H1 (cell line): ENCODE results near the gene NOC3L. TPM values are rescaled to one million over a fixed set of nuclear protein-coding genes. Genes with fewer than 3 reads are reported as not detected.

Experiments used
- CTCF ChIA-PET: fragments of 300-600 bp; sonication (Branson Sonifier 250); formaldehyde crosslinking; loops from one replicate; lab custom pipeline; 2021; ENCODE audit not compliant: partially characterized antibody; lab: Charles Lee
- POLR2A ChIA-PET: fragments of 300-600 bp; sonication (Branson Sonifier 250); formaldehyde crosslinking; loops from one replicate; lab custom pipeline; 2021; ENCODE audit warnings: inconsistent platforms; ENCODE audit not compliant: partially characterized antibody; lab: Charles Lee
- DNase-seq, 2 experiments: peaks; one replicate each; pipeline versions ENCODE4 v3.0.0 to v3.0.0-alpha.2; 2010 to 2022; ENCODE audit warnings: low spot score in 2 of 2, low read depth in 1 of 2, mixed read lengths in 1 of 2
- FAIRE-seq: peaks from 2 replicates; lab custom pipeline; 2011; peaks lifted over from hg19 to GRCh38; lab: Jason Lieb, UNC
- H2AFZ ChIP-seq: 2 replicates; pipeline ENCODE4 v1.8.1; 2012; ENCODE audit warnings: low read length, inconsistent platforms
- H2AK5ac ChIP-seq: 2 replicates; pipeline ENCODE4 v1.6.1; 2013; ENCODE audit warnings: low read depth, low read length
- H2BK120ac ChIP-seq: replicated peaks from 2 replicates; pipeline ENCODE3; 2013; ENCODE audit warnings: low read depth, low read length, inconsistent platforms
- H2BK12ac ChIP-seq: 2 replicates; pipeline ENCODE4 v1.6.1; 2013; ENCODE audit warnings: low read depth, low read length
- H2BK15ac ChIP-seq: 2 replicates; pipeline ENCODE4 v1.6.1; 2013; ENCODE audit warnings: low read length
- H2BK20ac ChIP-seq: 2 replicates; pipeline ENCODE4 v1.6.1; 2013; ENCODE audit warnings: low read length
- H2BK5ac ChIP-seq: 2 replicates; pipeline ENCODE4 v1.6.1; 2013; ENCODE audit warnings: low read depth, low read length
- H3K14ac ChIP-seq: 2 replicates; pipeline ENCODE4 v1.6.1; 2013; ENCODE audit warnings: inconsistent platforms; ENCODE audit not compliant: insufficient read length
- H3K18ac ChIP-seq: 2 replicates; pipeline ENCODE4 v1.6.1; 2013; ENCODE audit warnings: low read length; ENCODE audit errors: extremely low read depth
- H3K23ac ChIP-seq: 2 replicates; pipeline ENCODE4 v1.6.1; 2013; ENCODE audit warnings: inconsistent platforms; ENCODE audit not compliant: insufficient read length
- H3K23me2 ChIP-seq: 2 replicates; pipeline ENCODE4 v1.6.1; 2013; ENCODE audit warnings: low read depth, low read length
- H3K27ac ChIP-seq: 2 replicates; pipeline ENCODE4 v1.6.1; 2011; ENCODE audit warnings: low read depth, low read length, inconsistent platforms
- H3K27me3 ChIP-seq, 4 experiments: replicated peaks in 1 of 4; 1 replicate in 1 of 4; 2 replicates in 3 of 4; pipeline versions ENCODE4 v1.6.1 to v1.8.1; 2011 to 2013; ENCODE audit warnings: low read length in 3 of 4, mild to moderate bottlenecking in 3 of 4, inconsistent platforms in 2 of 4, mixed read lengths in 2 of 4, moderate library complexity in 1 of 4; ENCODE audit not compliant: control insufficient read depth in 3 of 4, insufficient read depth in 3 of 4; ENCODE audit errors: extremely low read depth in 1 of 4
- H3K36me3 ChIP-seq, 4 experiments: 2 replicates each; pipeline versions ENCODE4 v1.6.1 to v1.8.1; 2011 to 2013; ENCODE audit warnings: mild to moderate bottlenecking in 4 of 4, low read length in 3 of 4, moderate library complexity in 2 of 4, control low read depth in 1 of 4, inconsistent platforms in 1 of 4; ENCODE audit not compliant: insufficient read depth in 4 of 4, control insufficient read depth in 2 of 4
- H3K4ac ChIP-seq: replicated peaks from 2 replicates; pipeline ENCODE3; 2013; ENCODE audit warnings: low read length, low read depth, mixed read lengths, inconsistent platforms; ENCODE audit not compliant: insufficient read length
- H3K4me1 ChIP-seq, 4 experiments: replicated peaks in 1 of 4; 1 replicate in 1 of 4; 2 replicates in 3 of 4; pipeline versions ENCODE4 v1.6.1 to v1.8.1; 2011 to 2013; ENCODE audit warnings: low read length in 3 of 4, inconsistent platforms in 2 of 4, mixed read lengths in 1 of 4; ENCODE audit not compliant: insufficient read depth in 4 of 4, control insufficient read depth in 3 of 4
- H3K4me2 ChIP-seq, 2 experiments: 2 replicates each; pipeline versions ENCODE4 v1.6.1 to v1.8.1; 2011 to 2013; ENCODE audit warnings: low read depth in 2 of 2, low read length in 2 of 2, control low read depth in 1 of 2, inconsistent platforms in 1 of 2, mild to moderate bottlenecking in 1 of 2; ENCODE audit not compliant: insufficient read depth in 1 of 2
- H3K4me3 ChIP-seq, 4 experiments: fragments of 200-600, 300-600 bp in 1 of 4; sonication (generic), shearing (Covaris generic), sonication (Bioruptor Twin) in 1 of 4; 2 replicates each; pipeline versions ENCODE4 v1.5.1 to v1.8.1; 2011 to 2016; ENCODE audit warnings: low read length in 4 of 4, low read depth in 3 of 4, control low read depth in 2 of 4, inconsistent platforms in 2 of 4, mild to moderate bottlenecking in 2 of 4, mixed read lengths in 1 of 4, moderate library complexity in 1 of 4; ENCODE audit not compliant: insufficient read depth in 2 of 4; ENCODE audit errors: extremely low read depth in 1 of 4
- H3K56ac ChIP-seq: replicated peaks from 2 replicates; pipeline ENCODE3; 2013; ENCODE audit warnings: low read depth, mild to moderate bottlenecking, mixed read lengths, low read length, inconsistent platforms; ENCODE audit not compliant: insufficient read length
- H3K79me1 ChIP-seq: 2 replicates; pipeline ENCODE4 v1.6.1; 2013; ENCODE audit warnings: low read depth, low read length, control low read depth
- H3K79me2 ChIP-seq, 2 experiments: 2 replicates each; pipeline versions ENCODE4 v1.6.1 to v1.8.1; 2012 to 2013; ENCODE audit warnings: low read length in 2 of 2, mild to moderate bottlenecking in 2 of 2, inconsistent platforms in 1 of 2; ENCODE audit not compliant: insufficient read depth in 2 of 2, control insufficient read depth in 1 of 2
- H3K9ac ChIP-seq, 4 experiments: replicated peaks in 1 of 4; 1 replicate in 1 of 4; 2 replicates in 3 of 4; pipeline versions ENCODE4 v1.6.1 to v1.8.1; 2011 to 2013; ENCODE audit warnings: low read depth in 3 of 4, low read length in 3 of 4, control low read depth in 2 of 4, mild to moderate bottlenecking in 2 of 4, moderate library complexity in 2 of 4, inconsistent platforms in 1 of 4; ENCODE audit errors: extremely low read depth in 1 of 4
- H3K9me3 ChIP-seq, 2 experiments: 2 replicates each; pipeline versions ENCODE4 v1.6.1 to v1.8.1; 2012 to 2013; ENCODE audit warnings: mild to moderate bottlenecking in 2 of 2, moderate library complexity in 2 of 2, control low read depth in 1 of 2, inconsistent platforms in 1 of 2, low read depth in 1 of 2, low read length in 1 of 2, mixed read lengths in 1 of 2; ENCODE audit not compliant: insufficient read depth in 2 of 2
- H4K20me1 ChIP-seq, 2 experiments: replicated peaks in 1 of 2; 2 replicates each; pipeline versions ENCODE3 to v1.8.1; 2011 to 2013; ENCODE audit warnings: inconsistent platforms in 2 of 2, low read length in 2 of 2, mild to moderate bottlenecking in 1 of 2; ENCODE audit not compliant: insufficient read depth in 2 of 2, control insufficient read depth in 1 of 2
- H4K5ac ChIP-seq: 2 replicates; pipeline ENCODE4 v1.6.1; 2013; ENCODE audit warnings: low read length, low read depth, mixed read lengths, inconsistent platforms; ENCODE audit not compliant: insufficient read length
- H4K8ac ChIP-seq: 2 replicates; pipeline ENCODE4 v1.8.0; 2013; ENCODE audit warnings: mild to moderate bottlenecking, moderate library complexity, low read length, inconsistent platforms; ENCODE audit not compliant: insufficient read depth; ENCODE audit errors: extremely low read depth
- H4K91ac ChIP-seq: replicated peaks from 2 replicates; pipeline ENCODE3; 2013; ENCODE audit warnings: low read length, mixed read lengths, inconsistent platforms; ENCODE audit not compliant: insufficient read length
- BCL11A ChIP-seq, 2 experiments: IDR thresholded peaks; one replicate each; pipeline ENCODE4 v1.6.1; 2011; ENCODE audit warnings: low read depth in 2 of 2, low read length in 2 of 2, mild to moderate bottlenecking in 2 of 2
- BRCA1 ChIP-seq: IDR thresholded peaks from 2 replicates; pipeline ENCODE4 v1.6.1; 2012; ENCODE audit warnings: low read depth, low read length, improper control_type of control experiment
- JUN ChIP-seq: IDR thresholded peaks from 2 replicates; pipeline ENCODE4 v1.6.1; 2011; ENCODE audit warnings: low read depth, mild to moderate bottlenecking, improper control_type of control experiment, low read length
- KDM1A ChIP-seq: fragments of 200-600, 300-600 bp; sonication (generic); IDR thresholded peaks from 2 replicates; pipeline ENCODE4 v1.7.1; 2016; ENCODE audit warnings: mild to moderate bottlenecking, low read length, borderline replicate concordance
- KDM4A ChIP-seq: IDR thresholded peaks from one replicate; pipeline ENCODE4 v1.7.1; 2012; ENCODE audit warnings: low read depth, mild to moderate bottlenecking, moderate library complexity, low read length, inconsistent platforms; ENCODE audit not compliant: severe bottlenecking
- MAX ChIP-seq: IDR thresholded peaks from 2 replicates; pipeline ENCODE4 v1.6.1; 2012; ENCODE audit warnings: inconsistent platforms
- PHF8 ChIP-seq: fragments of 200-600 bp; sonication (generic); conservative IDR thresholded peaks from 2 replicates; pipeline ENCODE4 v1.7.1; 2012; ENCODE audit warnings: low read depth, mild to moderate bottlenecking, inconsistent platforms, low read length, moderate library complexity
- POLR2AphosphoS5 ChIP-seq: IDR thresholded peaks from 2 replicates; pipeline ENCODE4 v1.6.1; 2011; ENCODE audit warnings: low read depth, low read length
- TAF1 ChIP-seq: IDR thresholded peaks from 2 replicates; pipeline ENCODE4 v1.6.1; 2011; ENCODE audit warnings: mild to moderate bottlenecking, low read depth, low read length
- WGBS, 2 experiments: shearing (Covaris generic) in 1 of 2; methylation state at CpG; one replicate each; pipeline versions ENCODE4 v1.1.6 to v1.1.7; 2013 to 2015; ENCODE audit warnings: low lambda C conversion rate in 2 of 2, mixed read lengths in 2 of 2, inconsistent platforms in 1 of 2, low coverage in 1 of 2, missing lambda C conversion rate in 1 of 2; ENCODE audit not compliant: insufficient replicate concordance in 2 of 2, insufficient coverage in 1 of 2, insufficient read length in 1 of 2; ENCODE audit errors: extremely low coverage in 1 of 2, missing lambda C conversion rate in 1 of 2; 5-methylcytosine and 5-hydroxymethylcytosine counted together
- polyA plus RNA-seq, 7 experiments: library from polyadenylated mRNA; depleted of rRNA in 3 of 7; stranded (reverse) in 5 of 7; unstranded in 2 of 7; fragments of >200 nt in 5 of 7; fragments of 200-250 nt in 2 of 7; gene quantifications; 1 replicate in 5 of 7; 2 replicates in 1 of 7; 4 replicates in 1 of 7; pipeline versions ENCODE4 v1.2.1 to v1.2.3, GENCODE V29; 2011 to 2013; ENCODE audit warnings: missing spikeins in 2 of 7, mixed read lengths in 2 of 7
- total RNA-seq: library from RNA; stranded (reverse); fragmentation: NEBNext Ultra II Directional; extraction: Animal tissue kit (Norgen Biotek cat#: 25700); gene quantifications from 2 replicates; pipeline ENCODE4 v1.2.1, GENCODE V29; 2021

NOC3L gene
- total and polyA plus RNA-seq, 2 of the 8 experiments (the other 6 are each of a cell fraction or from before 2014, with no cell fraction given) = 7.1 to 39.1 TPM

GRCh38 chr10:94308866-94309265, 53.9 kb downstream of the NOC3L start:
- Histone ChIP-seq H4K20me1 (no peaks in the 10 kb centered on the region), H3K9ac (no peak overlapping the region), H3K36me3 (no peaks in the 10 kb centered on the region), H2BK5ac (no peak overlapping the region), H2BK15ac (no peak overlapping the region), H2BK120ac (no peak overlapping the region), H4K5ac (no peak overlapping the region), H2BK20ac (no peak overlapping the region), H3K79me1 (no peaks in the 10 kb centered on the region), H3K56ac (no peak overlapping the region), H2AK5ac (no peak overlapping the region), H2AFZ (no peak overlapping the region), H3K18ac (no peak overlapping the region), H3K23ac (no peak overlapping the region), H4K91ac (no peak overlapping the region), H3K79me2 (no peaks in the 10 kb centered on the region), H2BK12ac (no peak overlapping the region), H3K14ac (no peak overlapping the region), H3K4ac (no peak overlapping the region), H3K27me3 (no peaks in the 10 kb centered on the region), H4K8ac (no peak overlapping the region), H3K4me1 (no peaks in the 10 kb centered on the region), H3K9me3 (no peaks in the 10 kb centered on the region), H3K4me2 (no peak overlapping the region), H3K27ac (no peak overlapping the region), H3K23me2 (no peaks in the 10 kb centered on the region; the same call in 1 of the 2 replicates), H3K4me3 (no peak overlapping the region)
- WGBS, 2 experiments = 94% methylated on average over 3 of the region's 3 CpGs; no CpG with 5 or more reads in 1 of the 2 experiments
- CTCF ChIA-PET = interaction anchor here (0.6 to 6.5 kb wide), 5 partner anchors 8 to 487 kb away, joined by 3 to 48 read pairs (median 3); no protein-coding TSS in a partner anchor
- POLR2A ChIA-PET = interaction anchor here (0.7 kb wide), 1 partner anchor 9 kb away, joined by 3 read pairs; no protein-coding TSS in a partner anchor
- FAIRE-seq (no peak), DNase-seq (no peak)
- TF ChIP-seq BCL11A (IDR thresholded peaks at IDR 0.05; ENCODE audit: low read depth in 2 of 2, low read length in 2 of 2) (no peak), PHF8 (no peak), KDM4A (no peak), TAF1 (no peak), KDM1A (no peak), MAX (no peak), POLR2AphosphoS5 (no peak), JUN (no peak), BRCA1 (no peak)
